ENCODE data around the gene PRRC2A.
A peak's percentile ranks its signal among the peaks of the same experiment; 100 is the strongest.

Gene PRRC2A

GRCh38 chr6:31621991-31622390, 1.5 kb downstream of the PRRC2A start:
- no peak for DNase-seq (ENCODE audit: insufficient read length, low spot score)
- FAIRE-seq: no peak

- DNase-seq (ENCODE audit: insufficient read length, low spot score) (no peak), FAIRE-seq (no peak)
Observed at GRCh38 chr6:31622684-31623091, 2.2 kb downstream of the PRRC2A start.

- no peak for DNase-seq (ENCODE audit: insufficient read length, low spot score)
- FAIRE-seq: no peak
Observed at GRCh38 chr6:31624070-31624469, 3.6 kb downstream of the PRRC2A start.

GRCh38 chr6:31626952-31627351, 6.4 kb downstream of the PRRC2A start:
- FAIRE-seq: no peak
- DNase-seq (ENCODE audit: insufficient read length, low spot score): no peak

- no peak for DNase-seq (ENCODE audit: insufficient read length, low spot score)
- no peak for FAIRE-seq
Observed at GRCh38 chr6:31627690-31628287, 7.3 kb downstream of the PRRC2A start.

- no peak for DNase-seq (ENCODE audit: insufficient read length, low spot score)
- FAIRE-seq: no peak
Observed at GRCh38 chr6:31629014-31629413, 8.5 kb downstream of the PRRC2A start.

GRCh38 chr6:31630177-31630934, 9.8 kb downstream of the PRRC2A start:
- no peak for FAIRE-seq
- no peak for DNase-seq (ENCODE audit: insufficient read length, low spot score)

GRCh38 chr6:31631209-31631608, 10.7 kb downstream of the PRRC2A start:
- no peak for FAIRE-seq
- no peak for DNase-seq (ENCODE audit: insufficient read length, low spot score)

- DNase-seq (ENCODE audit: insufficient read length, low spot score) (no peak), FAIRE-seq (no peak)
Observed at GRCh38 chr6:31631681-31632278, 11.3 kb downstream of the PRRC2A start.

GRCh38 chr6:31632279-31632946, 11.9 kb downstream of the PRRC2A start:
- FAIRE-seq: no peak
- DNase-seq (ENCODE audit: insufficient read length, low spot score): no peak

- no peak for DNase-seq (ENCODE audit: insufficient read length, low spot score)
- FAIRE-seq: no peak
Observed at GRCh38 chr6:31633447-31633846, 12.9 kb downstream of the PRRC2A start.

GRCh38 chr6:31634131-31634530, 13.6 kb downstream of the PRRC2A start:
- DNase-seq (ENCODE audit: insufficient read length, low spot score): no peak

GRCh38 chr6:31634969-31635575, 14.6 kb downstream of the PRRC2A start:
- no peak for FAIRE-seq
- no peak for DNase-seq (ENCODE audit: insufficient read length, low spot score)

More at GRCh38 chr6:31634131-31634530, 13.6 kb downstream of the PRRC2A start:
- FAIRE-seq: no peak

- DNase-seq (ENCODE audit: insufficient read length, low spot score): no peak
- FAIRE-seq: no peak
Observed at GRCh38 chr6:31636698-31637596, 16.4 kb downstream of the PRRC2A start.

- no peak for FAIRE-seq
- no peak for DNase-seq (ENCODE audit: insufficient read length, low spot score)
Observed at GRCh38 chr6:31639043-31639442, 18.5 kb downstream of the PRRC2A start.

GRCh38 chr6:31639449-31639861, 18.9 kb downstream of the PRRC2A start:
- no peak for FAIRE-seq
- no peak for DNase-seq (ENCODE audit: insufficient read length, low spot score)

- FAIRE-seq: no peak
- no peak for DNase-seq (ENCODE audit: insufficient read length, low spot score)
Observed at GRCh38 chr6:31640612-31641011, 20.1 kb downstream of the PRRC2A start.

GRCh38 chr6:31641370-31641769, 20.9 kb downstream of the PRRC2A start:
- DNase-seq (ENCODE audit: insufficient read length, low spot score): no peak
- no peak for FAIRE-seq

GRCh38 chr6:31642798-31643570, 22.5 kb downstream of the PRRC2A start:
- FAIRE-seq (peak; percentile 4), DNase-seq (ENCODE audit: insufficient read length, low spot score) (no peak)

Measured in HTR-8/SVneo (cell line).